HG03457 (cell line): ENCODE results near the gene SLC9A9.

Experiments used
- ATAC-seq: cut with Tn5 transposase; IDR thresholded peaks from one replicate; pipeline ENCODE4 v1.9.1; 2021; ENCODE audit warnings: moderate number of reproducible peaks; ENCODE audit not compliant: unreplicated experiment

Gene SLC9A9

GRCh38 chr3:143362115-143362991 is 485.9 kb downstream of the SLC9A9 start:
- ATAC-seq = no peak

DNA sequence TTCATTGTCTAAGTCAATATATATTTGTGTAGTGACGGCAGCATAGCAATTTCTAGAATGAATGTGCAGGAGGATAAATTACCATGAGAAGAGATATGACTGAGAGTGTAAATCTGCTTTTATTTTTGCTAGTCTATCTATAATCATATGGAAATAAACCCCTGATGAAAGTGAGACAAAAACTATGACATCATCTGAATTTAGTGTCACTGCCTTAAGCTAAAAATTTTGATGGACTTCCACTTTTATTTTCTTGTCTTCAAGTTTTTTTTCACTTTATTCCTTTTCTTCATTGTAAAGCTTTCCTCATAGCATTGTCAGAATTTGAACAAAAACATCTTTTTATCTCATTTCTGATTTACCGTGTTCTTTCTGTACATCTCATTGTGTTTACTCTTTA is 486.7 kb downstream of the SLC9A9 start:
- ATAC-seq = no peak

DNA sequence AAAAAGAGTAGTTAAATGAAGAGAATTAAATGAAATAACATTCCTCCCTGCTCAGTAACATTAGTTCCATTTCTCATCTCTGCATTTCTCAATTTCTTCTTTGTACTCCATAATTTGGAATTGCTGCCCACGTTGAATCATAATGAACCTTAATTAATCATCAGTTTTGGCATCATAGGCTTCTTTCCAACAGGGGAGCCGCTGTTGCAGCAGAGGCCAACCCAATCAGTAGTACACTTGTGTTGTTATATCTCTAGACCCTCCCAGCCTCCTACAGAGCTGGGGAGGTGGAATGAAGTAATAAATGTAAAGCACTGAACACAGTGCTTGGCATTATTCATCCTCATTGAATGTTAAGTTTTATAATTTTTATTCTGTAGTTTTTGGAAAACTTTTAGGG is 488.0 kb downstream of the SLC9A9 start:
- ATAC-seq = no peak

GRCh38 chr3:143358793-143359491 is 489.3 kb downstream of the SLC9A9 start:
- ATAC-seq = no peak

GRCh38 chr3:143358155-143358792 is 490.0 kb downstream of the SLC9A9 start:
- ATAC-seq = no peak

DNA sequence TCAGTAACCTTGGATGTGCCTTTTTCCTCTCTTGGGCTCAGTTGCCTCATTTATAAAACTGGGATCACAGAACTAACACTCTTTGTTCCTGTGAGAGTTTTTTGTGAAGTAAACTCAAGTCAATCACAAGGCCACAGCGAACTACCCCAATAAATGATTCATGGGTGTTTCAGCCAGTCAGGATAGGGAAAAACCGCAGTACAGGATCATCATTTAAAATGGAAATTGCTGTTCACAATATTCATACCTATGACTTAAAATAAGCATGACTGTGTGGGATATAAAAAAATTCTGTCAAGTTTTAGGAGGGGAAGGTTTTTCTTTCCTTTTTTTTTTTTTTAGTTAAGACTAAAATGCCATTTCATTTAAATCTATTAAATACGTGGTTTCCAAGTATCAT is 490.6 kb downstream of the SLC9A9 start:
- ATAC-seq = no peak

DNA sequence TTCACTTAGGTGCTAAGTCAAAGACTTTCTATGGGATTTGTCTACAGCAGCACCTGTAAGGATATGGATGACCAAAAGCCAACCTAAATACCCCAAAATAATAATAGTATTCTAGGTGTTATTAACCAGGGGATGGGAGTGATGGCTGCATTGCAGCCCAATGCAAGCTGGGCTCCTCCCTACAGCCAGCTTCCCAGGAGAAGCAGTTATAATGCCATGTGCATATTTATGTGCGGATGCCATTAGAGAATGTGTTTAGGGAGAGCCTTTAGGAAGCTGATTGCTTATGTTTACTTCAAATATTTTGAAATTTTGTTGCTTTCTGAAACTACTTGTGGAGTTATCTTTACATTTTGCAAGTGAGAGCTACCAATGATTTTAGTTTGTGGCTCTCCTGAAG is 491.4 kb downstream of the SLC9A9 start:
- ATAC-seq = no peak

GRCh38 chr3:143354342-143354741 is 493.9 kb downstream of the SLC9A9 start:
- no peak for ATAC-seq

- ATAC-seq = no peak
Observed at GRCh38 chr3:143352850-143353550, 495.3 kb downstream of the SLC9A9 start.

DNA sequence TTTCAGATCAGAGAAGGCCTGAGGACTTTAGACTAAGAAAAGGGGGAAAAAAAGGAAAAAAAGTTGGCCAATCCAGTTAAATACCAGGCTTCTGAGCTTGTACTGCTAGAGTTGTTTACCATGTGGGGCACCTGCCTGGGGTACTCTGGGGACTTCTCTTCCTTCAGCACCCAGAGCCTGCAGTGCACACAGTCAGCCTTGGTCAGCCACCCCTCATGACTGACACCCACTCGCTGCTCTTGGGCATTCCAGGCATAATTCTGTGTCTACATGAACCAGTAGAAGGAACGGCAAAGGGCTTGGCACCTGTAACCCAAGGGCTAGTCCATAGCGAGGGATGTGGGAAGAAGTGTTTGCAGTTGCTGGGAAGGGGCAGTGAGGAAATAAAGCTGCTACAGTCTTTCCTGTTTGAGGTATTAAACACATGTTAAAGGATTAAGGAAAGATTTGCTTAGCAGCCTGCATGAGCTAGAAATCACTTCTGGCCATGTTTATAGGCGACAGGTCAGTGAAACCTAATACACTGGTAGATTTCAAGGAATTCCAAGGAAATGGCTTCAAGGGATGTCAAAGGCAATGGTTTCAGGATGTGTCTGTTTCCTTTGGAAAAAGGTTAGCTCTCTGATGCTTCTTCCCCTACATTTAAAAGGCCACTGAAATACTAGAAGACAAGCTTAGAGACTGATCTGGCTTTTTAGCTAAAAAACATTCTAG is 496.2 kb downstream of the SLC9A9 start:
- ATAC-seq = no peak

DNA sequence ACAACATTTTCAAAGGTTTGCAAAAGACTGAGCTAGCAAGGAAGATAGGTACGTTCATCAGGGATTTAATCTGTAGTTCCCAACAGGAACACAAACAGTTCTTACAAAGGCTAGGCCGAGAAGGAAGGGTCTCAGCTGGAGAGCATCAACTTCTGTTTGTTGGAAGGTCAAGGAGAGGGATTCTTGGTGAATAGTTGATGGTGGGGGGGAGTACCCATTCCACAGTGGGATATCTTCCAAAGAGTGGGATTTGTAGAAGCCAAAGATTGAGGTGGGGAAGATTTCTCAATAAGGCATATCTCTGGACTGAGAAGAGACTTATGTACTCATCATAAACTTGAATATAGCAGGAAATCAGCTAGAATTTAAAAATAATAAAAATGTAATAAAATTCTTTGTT is 496.9 kb downstream of the SLC9A9 start:
- ATAC-seq = no peak

DNA sequence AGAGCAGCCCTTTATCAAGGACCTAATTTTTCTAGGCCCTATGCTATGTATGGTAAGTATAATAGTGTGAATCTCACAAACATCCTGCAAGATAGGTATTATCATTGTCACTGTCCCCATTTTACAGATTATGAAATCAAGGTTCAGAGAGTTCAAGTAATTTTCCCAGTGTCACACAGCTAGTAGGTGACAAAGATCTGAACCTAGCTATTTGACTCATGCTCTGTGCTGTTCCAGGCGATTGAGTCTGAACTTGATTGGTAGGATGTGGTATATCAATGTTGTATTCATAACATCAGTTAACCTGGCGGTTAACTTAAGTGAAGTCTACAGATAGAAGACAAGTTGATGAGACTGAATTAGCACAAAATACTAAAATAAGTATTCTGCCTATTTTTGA is 498.8 kb downstream of the SLC9A9 start:
- no peak for ATAC-seq

DNA sequence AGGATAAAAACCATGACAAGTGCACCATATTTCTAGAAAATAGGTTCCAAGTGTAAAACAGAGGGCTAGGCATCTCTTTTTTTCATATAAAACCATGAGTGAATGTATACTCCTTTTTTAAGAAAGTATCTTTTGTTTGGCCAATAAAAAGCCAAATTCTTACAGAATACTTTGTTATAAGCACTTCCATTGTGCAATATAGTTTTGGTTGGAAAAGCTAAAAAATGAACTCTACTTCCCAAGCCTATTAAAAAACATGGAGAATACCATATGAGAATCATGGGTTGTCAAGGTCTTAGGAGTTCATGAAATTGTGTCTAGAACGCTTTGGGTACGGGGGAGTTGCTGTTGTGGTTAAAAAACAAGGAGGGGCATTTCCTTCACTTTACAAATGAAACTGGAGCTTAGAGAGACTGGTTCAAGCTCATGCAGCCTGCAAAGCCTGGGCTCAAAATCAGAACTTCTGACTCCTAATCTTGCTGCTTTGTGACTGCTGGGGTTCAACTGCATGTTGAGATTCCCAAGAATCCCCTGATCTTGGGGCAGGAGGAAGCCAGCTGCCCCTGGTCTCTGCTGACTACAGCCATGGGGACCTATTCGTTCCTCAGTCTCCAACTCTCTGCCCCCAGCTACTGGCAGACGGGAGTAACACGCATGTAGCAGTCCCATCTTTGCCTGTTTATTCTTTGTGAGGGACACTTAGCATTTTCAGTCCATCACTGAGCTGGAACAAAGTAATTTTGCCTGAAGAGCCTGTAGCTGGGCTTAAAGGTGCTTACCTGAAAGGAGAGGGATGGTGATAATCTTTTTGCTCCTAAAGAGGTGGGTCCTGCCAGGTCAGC is 499.6 kb downstream of the SLC9A9 start:
- no peak for ATAC-seq

DNA sequence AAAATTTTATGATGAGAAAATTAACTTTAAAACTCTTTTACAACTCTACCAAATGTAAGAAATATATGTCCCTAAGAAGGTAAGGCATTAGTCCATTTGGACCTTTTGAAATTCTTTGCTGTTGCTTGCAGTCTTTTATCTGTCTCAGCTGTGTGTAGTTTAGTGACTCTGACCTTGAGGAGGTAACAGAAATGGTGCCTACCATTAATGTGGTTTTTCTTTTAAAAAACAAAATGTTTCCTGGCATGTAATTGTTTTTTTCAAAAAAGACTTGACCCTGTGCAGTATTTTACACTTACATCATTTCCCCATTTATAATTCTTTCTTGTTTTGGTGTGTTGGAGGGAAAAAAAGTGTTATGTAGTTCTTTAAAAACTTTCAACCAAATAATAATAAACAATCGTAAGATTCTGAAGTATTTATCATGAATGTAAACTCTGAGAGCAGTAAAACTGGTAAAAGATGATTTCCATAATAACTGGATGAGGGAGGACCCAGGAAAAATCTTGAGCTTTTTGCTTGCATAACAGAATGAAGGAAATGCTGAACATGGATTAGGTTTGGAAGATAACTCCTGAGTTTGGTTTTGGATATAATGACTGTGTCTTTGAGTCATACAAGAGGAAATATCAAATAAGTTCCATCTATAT is 503.6 kb downstream of the SLC9A9 start:
- ATAC-seq = no peak

DNA sequence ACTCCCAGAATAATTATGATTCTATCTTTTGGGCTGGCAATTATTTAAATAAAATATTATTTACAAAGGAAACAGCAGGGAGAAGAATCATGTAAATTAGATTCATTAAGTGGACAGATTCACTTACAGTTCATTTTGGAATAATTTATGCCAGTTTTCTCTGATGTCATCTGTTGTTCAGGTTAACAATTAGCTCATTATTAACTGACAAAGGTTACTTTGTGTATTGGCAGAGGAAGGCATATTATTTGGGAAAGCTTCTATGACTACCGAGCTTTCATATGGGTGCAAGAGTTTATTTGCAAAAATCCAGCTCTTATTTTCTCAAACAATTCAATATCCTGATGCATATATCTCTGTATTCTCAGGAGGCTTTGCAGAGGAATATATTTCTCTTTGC is 504.3 kb downstream of the SLC9A9 start:
- ATAC-seq = no peak

- ATAC-seq = no peak
Observed at GRCh38 chr3:143343031-143343430, 505.2 kb downstream of the SLC9A9 start.

GRCh38 chr3:143339451-143339850 is 508.8 kb downstream of the SLC9A9 start:
- no peak for ATAC-seq

- ATAC-seq = no peak
Observed at GRCh38 chr3:143337387-143337786, 510.9 kb downstream of the SLC9A9 start.

DNA sequence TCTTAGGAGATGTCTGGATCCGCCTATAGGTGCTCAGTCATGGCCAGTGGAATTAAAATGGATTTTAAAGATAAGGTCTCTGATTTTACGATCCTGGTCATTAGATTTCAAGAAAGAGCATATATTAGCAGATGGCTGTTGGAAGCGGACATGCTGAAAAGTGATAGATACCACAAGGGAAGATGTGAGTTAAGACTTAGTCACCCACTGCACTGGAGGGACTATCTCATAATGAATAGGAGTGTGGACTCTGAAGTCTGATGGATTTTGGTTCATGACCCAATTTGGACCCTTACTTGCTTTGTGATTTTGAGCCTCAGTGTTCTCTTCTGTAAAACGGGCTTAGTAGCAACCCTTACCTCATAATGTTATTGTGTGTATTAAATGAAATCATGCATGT is 514.0 kb downstream of the SLC9A9 start:
- no peak for ATAC-seq
